PFSK-1 (cell line): ENCODE data around the gene GRIP1.

Experiments used
- POLR2AphosphoS5 ChIP-seq: IDR thresholded peaks from 2 replicates; pipeline ENCODE4 v1.6.1; 2012; ENCODE audit warnings: low read depth, mild to moderate bottlenecking, control low read depth, low read length, moderate library complexity
- TAF1 ChIP-seq: IDR thresholded peaks from 2 replicates; pipeline ENCODE4 v1.6.1; 2012; ENCODE audit warnings: low read length, control low read depth, borderline replicate concordance; ENCODE audit not compliant: insufficient read depth
- TF ChIP-seq, protein P1 (sequence below), 2 experiments: IDR thresholded peaks; 2 replicates each; pipeline versions ENCODE4 v1.6.1 to v1.8.0; 2011 to 2012; ENCODE audit warnings: low read depth in 2 of 2, low read length in 2 of 2, control low read depth in 1 of 2, inconsistent platforms in 1 of 2, mild to moderate bottlenecking in 1 of 2, moderate library complexity in 1 of 2; ENCODE audit not compliant: insufficient read depth in 1 of 2

DNA sequence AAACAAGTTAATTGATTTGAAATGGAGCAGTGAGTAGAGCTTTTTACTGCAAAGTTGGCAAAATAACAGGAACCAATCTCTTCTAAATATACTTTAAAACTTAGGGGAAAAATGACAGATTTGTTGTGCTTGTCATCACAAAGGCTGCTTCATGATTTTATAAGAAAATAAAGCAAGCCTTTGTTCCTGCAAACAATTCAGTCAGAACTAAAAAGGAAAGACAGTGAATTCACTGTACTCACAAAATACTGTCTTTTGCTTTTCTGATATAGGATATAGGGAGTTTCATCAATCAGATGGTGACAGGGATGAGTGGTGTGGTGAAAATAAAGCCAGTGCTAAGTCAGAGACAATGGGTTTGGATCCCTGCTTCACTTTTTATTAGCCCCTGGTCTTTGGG lies 250.6 kb downstream of the GRIP1 start:
- no peak for TF ChIP-seq TAF1
- TF ChIP-seq, protein P1, sequence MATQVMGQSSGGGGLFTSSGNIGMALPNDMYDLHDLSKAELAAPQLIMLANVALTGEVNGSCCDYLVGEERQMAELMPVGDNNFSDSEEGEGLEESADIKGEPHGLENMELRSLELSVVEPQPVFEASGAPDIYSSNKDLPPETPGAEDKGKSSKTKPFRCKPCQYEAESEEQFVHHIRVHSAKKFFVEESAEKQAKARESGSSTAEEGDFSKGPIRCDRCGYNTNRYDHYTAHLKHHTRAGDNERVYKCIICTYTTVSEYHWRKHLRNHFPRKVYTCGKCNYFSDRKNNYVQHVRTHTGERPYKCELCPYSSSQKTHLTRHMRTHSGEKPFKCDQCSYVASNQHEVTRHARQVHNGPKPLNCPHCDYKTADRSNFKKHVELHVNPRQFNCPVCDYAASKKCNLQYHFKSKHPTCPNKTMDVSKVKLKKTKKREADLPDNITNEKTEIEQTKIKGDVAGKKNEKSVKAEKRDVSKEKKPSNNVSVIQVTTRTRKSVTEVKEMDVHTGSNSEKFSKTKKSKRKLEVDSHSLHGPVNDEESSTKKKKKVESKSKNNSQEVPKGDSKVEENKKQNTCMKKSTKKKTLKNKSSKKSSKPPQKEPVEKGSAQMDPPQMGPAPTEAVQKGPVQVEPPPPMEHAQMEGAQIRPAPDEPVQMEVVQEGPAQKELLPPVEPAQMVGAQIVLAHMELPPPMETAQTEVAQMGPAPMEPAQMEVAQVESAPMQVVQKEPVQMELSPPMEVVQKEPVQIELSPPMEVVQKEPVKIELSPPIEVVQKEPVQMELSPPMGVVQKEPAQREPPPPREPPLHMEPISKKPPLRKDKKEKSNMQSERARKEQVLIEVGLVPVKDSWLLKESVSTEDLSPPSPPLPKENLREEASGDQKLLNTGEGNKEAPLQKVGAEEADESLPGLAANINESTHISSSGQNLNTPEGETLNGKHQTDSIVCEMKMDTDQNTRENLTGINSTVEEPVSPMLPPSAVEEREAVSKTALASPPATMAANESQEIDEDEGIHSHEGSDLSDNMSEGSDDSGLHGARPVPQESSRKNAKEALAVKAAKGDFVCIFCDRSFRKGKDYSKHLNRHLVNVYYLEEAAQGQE (IDR thresholded peaks at IDR 0.05; ENCODE audit: insufficient read depth in 1 of 2, low read depth in 2 of 2, low read length in 2 of 2), result no peak
- TF ChIP-seq POLR2AphosphoS5, result no peak
